OCI-LY7 (cell line): ENCODE data around the gene MECR. TPM values are rescaled to one million over a fixed set of nuclear protein-coding genes. Genes with fewer than 3 reads are reported as not detected.

Source experiments
- BruUV-seq: library from RNA; stranded (reverse); fragments of 400-500 nt; replicated peaks from 2 replicates; lab custom pipeline; 2021; lab: Mats Ljungman, UMichigan
- CTCF ChIA-PET: fragments of 300-600 bp; sonication (Branson Sonifier 250); formaldehyde crosslinking; loops from one replicate; lab custom pipeline; 2022; ENCODE audit warnings: antibody characterized with exemption; ENCODE audit not compliant: unreplicated experiment; lab: Charles Lee
- POLR2A ChIA-PET: fragments of 300-600 bp; sonication (Branson Sonifier 250); formaldehyde crosslinking; loops from one replicate; lab custom pipeline; 2022; ENCODE audit warnings: antibody characterized with exemption; lab: Charles Lee
- DNase-seq: peaks from one replicate; pipeline ENCODE4 v3.0.0-alpha.2; 2015; ENCODE audit warnings: low spot score
- H2AFZ ChIP-seq: fragments of 200-600 bp; sonication (generic), shearing (Covaris generic); 2 replicates; pipeline ENCODE4 v1.6.1; 2014; ENCODE audit warnings: mild to moderate bottlenecking, antibody characterized with exemption, low read length, moderate library complexity
- H3K27ac ChIP-seq: fragments of 200-600 bp; sonication (generic); 2 replicates; pipeline ENCODE4 v1.5.1; 2014; ENCODE audit warnings: mixed run types, low read depth, mild to moderate bottlenecking, moderate library complexity, low read length, inconsistent platforms; ENCODE audit not compliant: poor library complexity, severe bottlenecking
- H3K36me3 ChIP-seq: fragments of 200-600 bp; sonication (generic); 2 replicates; pipeline ENCODE4 v1.6.1; 2014; ENCODE audit warnings: mild to moderate bottlenecking, antibody characterized with exemption, low read length, moderate library complexity, mixed read lengths; ENCODE audit not compliant: insufficient read depth
- H3K4me1 ChIP-seq: fragments of 200-600 bp; sonication (generic); 2 replicates; pipeline ENCODE4 v1.5.1; 2014; ENCODE audit warnings: mild to moderate bottlenecking, low read length; ENCODE audit not compliant: insufficient read depth, poor library complexity, severe bottlenecking
- H3K4me2 ChIP-seq: fragments of 200-600 bp; sonication (generic); 2 replicates; pipeline ENCODE4 v1.6.1; 2014; ENCODE audit warnings: mild to moderate bottlenecking, low read length
- H3K4me3 ChIP-seq: fragments of 200-600 bp; sonication (generic); 2 replicates; pipeline ENCODE4 v1.5.1; 2014; ENCODE audit warnings: mild to moderate bottlenecking, low read depth, low read length; ENCODE audit not compliant: poor library complexity, severe bottlenecking
- H3K79me2 ChIP-seq: fragments of 200-600 bp; sonication (generic); 2 replicates; pipeline ENCODE4 v1.6.1; 2016; ENCODE audit warnings: low read depth, mild to moderate bottlenecking, low read length, moderate library complexity, mixed read lengths; ENCODE audit not compliant: insufficient read depth
- H3K9me2 ChIP-seq: fragments of 200-600 bp; sonication (generic); 2 replicates; pipeline ENCODE4 v1.6.1; 2016; ENCODE audit warnings: mild to moderate bottlenecking, low read length, mixed read lengths; ENCODE audit not compliant: insufficient read depth
- H3K9me3 ChIP-seq: fragments of 200-600 bp; sonication (generic); 2 replicates; pipeline ENCODE4 v1.6.1; 2014; ENCODE audit warnings: mild to moderate bottlenecking, mixed run types, low read length, mixed read lengths
- H4K20me1 ChIP-seq: fragments of 200-600 bp; sonication (generic); 2 replicates; pipeline ENCODE4 v1.6.1; 2014; ENCODE audit warnings: mild to moderate bottlenecking, antibody characterized with exemption, low read length, moderate library complexity, mixed read lengths; ENCODE audit not compliant: insufficient read depth
- CTCF ChIP-seq: fragments of 200-600 bp; sonication (generic); conservative IDR thresholded peaks from 2 replicates; pipeline ENCODE4 v1.5.1; 2014; ENCODE audit warnings: mild to moderate bottlenecking, antibody characterized with exemption, low read length, moderate library complexity, mixed read lengths
- EZH2phosphoT487 ChIP-seq: fragments of 200-600 bp; sonication (generic); IDR thresholded peaks from 2 replicates; pipeline ENCODE4 v1.6.1; 2018; ENCODE audit warnings: low read depth, borderline replicate concordance, mild to moderate bottlenecking, mixed run types, antibody characterized with exemption, low read length, moderate library complexity, mixed read lengths
- intact Hi-C: fragments of 100-400 bp; cut with micrococcal nuclease; formaldehyde crosslinking; loops from one replicate; pipeline ENCODE4 v1.10.0; 2022; ENCODE audit not compliant: unreplicated experiment
- total RNA-seq, 2 experiments: library from RNA; depleted of rRNA in 1 of 2; stranded (reverse); fragments of >200 nt in 1 of 2; shearing (Covaris generic) in 1 of 2; gene quantifications; 2 replicates each; pipeline ENCODE4 v1.2.3, GENCODE V29; 2014 to 2022

MECR gene
- total RNA-seq, 2 experiments from 2014 or later, result 33.3 to 33.5 TPM

GRCh38 chr1:29169976-29170375 is 60.8 kb downstream of the MECR start:
- no peak for TF ChIP-seq CTCF
- TF ChIP-seq EZH2phosphoT487, result no peak
- Histone ChIP-seq H3K36me3 (peaks cover 94% of the 10 kb centered on the region), H3K4me3 (no peak overlapping the region), H4K20me1 (peaks cover 41% of the 10 kb centered on the region), H3K27ac (no peak overlapping the region), H2AFZ (no peak overlapping the region), H3K4me2 (no peak overlapping the region), H3K9me3 (no peaks in the 10 kb centered on the region), H3K9me2 (no peaks in the 10 kb centered on the region), H3K79me2 (peaks cover 91% of the 10 kb centered on the region), H3K4me1 (peaks cover 9% of the 10 kb centered on the region)
- CTCF ChIA-PET, result no interaction called here
- no peak for DNase-seq
- POLR2A ChIA-PET, result interaction anchor here (0.6 to 2.6 kb wide), 3 partner anchors 8 to 11 kb away, joined by 3 to 11 read pairs (median 3); partner anchors contain the start of gene SRSF4
- intact Hi-C loops, result no loop called here
- no TSS peak for BruUV-seq

- peaks cover 91% of the 10 kb centered on the region for H3K79me2 ChIP-seq
- peaks cover 99% of the 10 kb centered on the region for H3K36me3 ChIP-seq
- TF ChIP-seq CTCF (no peak), EZH2phosphoT487 (no peak)
- H4K20me1 ChIP-seq, result peaks cover 57% of the 10 kb centered on the region
- no peak overlapping the region for H3K27ac ChIP-seq
- H3K9me3 ChIP-seq, result no peaks in the 10 kb centered on the region
- H3K4me3 ChIP-seq, result no peak overlapping the region
- H3K9me2 ChIP-seq, result no peaks in the 10 kb centered on the region
- no TSS peak for BruUV-seq
- intact Hi-C loops, result no loop called here
- no peak overlapping the region for H3K4me2 ChIP-seq
- H2AFZ ChIP-seq, result no peak overlapping the region
- CTCF ChIA-PET, result no interaction called here
- POLR2A ChIA-PET, result interaction anchor here (0.6 to 0.7 kb wide), 2 partner anchors 24 to 1310 kb away, joined by 3 read pairs; no protein-coding TSS in a partner anchor
- H3K4me1 ChIP-seq, result peaks cover 9% of the 10 kb centered on the region
- no peak for DNase-seq
These were observed 62.8 kb downstream of the MECR start for GRCh38 chr1:29167904-29168303.

GRCh38 chr1:29166291-29166878 is 64.3 kb downstream of the MECR start:
- Histone ChIP-seq H3K4me1 (peaks cover 4% of the 10 kb centered on the region), H3K27ac (no peak overlapping the region), H3K4me3 (no peak overlapping the region), H3K79me2 (peaks cover 91% of the 10 kb centered on the region), H3K4me2 (no peak overlapping the region), H4K20me1 (peaks cover 58% of the 10 kb centered on the region), H3K9me2 (no peaks in the 10 kb centered on the region), H3K9me3 (no peaks in the 10 kb centered on the region), H2AFZ (no peak overlapping the region), H3K36me3 (peaks cover 98% of the 10 kb centered on the region)
- TF ChIP-seq CTCF, result no peak
- no peak for TF ChIP-seq EZH2phosphoT487
- CTCF ChIA-PET, result no interaction called here
- no TSS peak for BruUV-seq
- no peak for DNase-seq
- POLR2A ChIA-PET, result interaction anchor here (0.6 kb wide), 2 partner anchors 8 to 1098 kb away, joined by 5 read pairs; no protein-coding TSS in a partner anchor
- intact Hi-C loops, result no loop called here
